Germinal center (tissue), 1 donor: ENCODE results near the gene RTN4RL2.
"Not testable (repeated sequence)": the region's sequence is repeated elsewhere in the genome, so short reads cannot be mapped to it uniquely, and the experiment has no call there.

Source experiments
- DNase-seq: peaks from one replicate; pipeline ENCODE4 v3.0.0; 2012; ENCODE audit warnings: mixed read lengths, low spot score

RTN4RL2 gene

DNA sequence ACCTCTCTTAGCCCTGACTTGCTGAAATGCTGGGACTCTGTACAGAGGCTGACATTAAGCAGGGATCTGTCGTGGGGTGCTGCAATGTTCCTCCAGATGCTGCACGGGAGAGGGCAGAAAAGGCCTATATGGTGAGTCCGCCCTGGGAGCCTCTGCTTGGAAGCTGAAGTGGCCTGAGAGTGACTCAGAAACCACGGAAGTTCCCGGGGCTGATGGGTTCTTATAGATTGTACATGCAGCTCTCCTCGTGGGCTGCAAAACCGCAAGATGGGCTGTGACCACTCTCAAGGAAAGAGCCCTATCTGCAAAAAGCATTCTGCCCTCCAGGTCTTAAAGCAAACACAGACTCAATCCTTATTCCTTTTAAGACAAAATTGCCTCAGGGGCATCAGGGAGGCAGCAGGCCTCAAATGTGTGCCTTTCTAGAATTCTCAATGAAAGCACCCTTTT is 27.6 kb upstream of the RTN4RL2 start:
- DNase-seq: no peak

DNA sequence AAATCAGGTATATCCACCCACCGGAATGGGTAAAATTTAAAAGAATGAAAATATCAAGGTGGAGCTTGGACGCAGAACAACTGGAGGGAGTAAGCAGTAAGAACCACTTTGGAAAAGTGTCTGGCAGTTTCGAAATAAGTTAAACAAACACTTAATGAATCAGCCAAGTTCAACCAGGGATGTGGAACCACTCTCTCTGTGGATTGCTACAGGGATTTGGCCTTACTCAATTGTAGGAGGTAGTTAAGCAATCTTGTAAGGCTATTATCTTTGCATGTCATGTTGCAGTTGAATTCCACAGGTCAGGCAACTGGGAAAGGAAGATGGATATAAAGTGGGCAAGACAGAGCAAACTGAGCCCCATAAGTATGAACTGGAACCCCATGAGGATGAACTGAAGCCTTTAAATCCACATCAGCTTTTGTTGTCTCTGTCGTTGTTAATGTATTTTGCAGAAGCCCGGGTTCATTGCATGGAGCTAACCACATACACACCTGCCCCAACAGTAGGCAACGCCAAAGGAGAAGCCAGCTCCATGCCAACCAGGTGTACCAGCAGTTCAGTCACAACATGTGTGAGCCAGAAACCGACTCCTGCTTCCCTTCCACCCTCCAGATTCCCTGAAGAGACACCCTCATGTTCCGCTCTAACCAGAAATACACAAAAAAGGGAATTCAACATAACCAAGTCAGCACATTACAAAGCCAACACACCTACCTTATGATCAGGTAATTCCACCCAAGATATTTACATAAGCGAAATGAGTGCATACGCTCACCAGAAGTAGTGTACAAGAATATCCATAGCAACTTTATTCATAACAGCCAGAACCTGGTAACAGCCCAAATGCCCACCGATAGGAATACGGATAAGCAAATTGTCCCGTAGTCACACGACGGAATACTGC is 25.4 kb upstream of the RTN4RL2 start:
- no peak for DNase-seq

DNA sequence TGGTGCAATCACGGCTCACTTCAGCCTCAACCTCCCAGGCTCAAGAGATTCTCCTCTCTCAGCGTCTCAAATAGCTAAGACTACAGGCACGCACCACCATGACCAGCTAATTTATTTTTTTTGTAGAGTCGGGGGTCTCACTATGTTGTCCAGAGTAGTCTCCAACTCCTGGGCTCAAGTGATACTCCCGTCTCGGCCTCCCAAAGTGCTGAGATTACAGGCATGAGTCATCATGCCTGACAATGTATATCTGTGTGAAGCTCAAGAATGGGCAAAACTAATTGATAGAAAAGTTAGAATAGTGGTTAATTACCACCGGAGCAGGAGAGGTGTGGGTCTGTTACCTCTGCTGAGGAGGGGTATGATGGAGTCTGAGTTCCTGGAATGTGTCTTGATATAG is 24.3 kb upstream of the RTN4RL2 start:
- DNase-seq: no peak

DNA sequence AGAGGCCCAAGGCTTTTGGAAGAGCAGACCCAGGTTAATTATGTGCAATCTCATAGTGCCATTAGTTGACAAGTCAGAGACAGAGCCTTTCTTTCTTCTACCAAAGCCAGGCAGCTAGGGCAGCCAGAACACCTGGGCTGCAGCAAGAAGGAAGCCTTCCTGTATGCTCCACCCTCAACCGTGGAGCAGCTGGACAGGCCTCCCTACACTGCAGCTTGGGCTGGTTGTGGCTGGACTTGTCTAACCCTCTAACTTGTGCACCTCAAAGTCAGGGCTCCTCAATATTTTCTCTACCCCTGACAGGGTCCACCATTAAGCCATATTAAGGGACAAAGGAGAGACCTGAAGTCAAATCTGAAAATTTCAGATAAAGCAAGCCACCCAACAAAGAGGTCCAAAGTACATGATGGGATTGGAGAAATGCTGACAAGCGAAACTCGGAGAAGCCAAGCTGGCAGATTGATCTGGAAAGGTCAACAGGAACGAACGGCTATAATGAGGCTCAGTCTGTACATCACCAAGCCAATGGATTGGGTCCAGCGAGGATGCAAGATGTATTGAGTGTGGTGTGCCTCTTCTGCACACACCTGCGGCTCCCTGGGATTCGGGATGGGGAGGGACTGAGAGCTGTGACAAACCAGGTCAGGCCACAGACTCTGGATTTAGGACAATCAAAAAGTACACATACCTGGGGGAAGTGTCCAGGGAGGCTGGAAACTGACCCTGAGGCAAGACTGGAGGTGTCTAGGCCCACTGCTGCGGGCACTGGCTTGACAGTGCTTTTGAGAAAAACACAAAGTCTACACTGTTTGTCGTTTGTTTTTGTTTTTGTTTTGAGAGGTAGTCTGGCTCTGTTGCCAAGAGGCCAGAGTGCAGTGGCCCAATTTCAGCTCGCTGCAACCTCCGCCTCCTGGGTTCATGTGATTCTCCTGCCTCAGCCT is 21.7 kb upstream of the RTN4RL2 start:
- DNase-seq: no peak

DNA sequence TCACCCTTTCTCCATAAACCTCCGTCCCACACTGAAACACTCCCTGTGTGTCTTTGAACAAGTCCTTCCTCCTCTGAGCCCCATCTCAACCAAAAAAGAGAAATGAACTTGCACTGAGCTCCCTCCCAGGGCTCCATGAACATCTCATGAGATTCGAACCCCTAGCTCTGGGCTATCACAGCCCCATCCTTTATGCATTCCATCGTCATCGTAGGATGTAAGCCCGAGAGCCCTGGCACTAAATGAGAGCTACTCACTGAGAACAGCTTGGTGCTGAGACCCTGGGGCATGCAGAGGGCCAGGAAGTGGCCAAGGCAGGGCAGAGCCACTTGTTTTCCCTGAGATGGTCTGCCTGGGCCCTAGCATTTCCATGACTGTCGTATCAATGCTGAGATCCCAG is 20.5 kb upstream of the RTN4RL2 start:
- DNase-seq: no peak

DNA sequence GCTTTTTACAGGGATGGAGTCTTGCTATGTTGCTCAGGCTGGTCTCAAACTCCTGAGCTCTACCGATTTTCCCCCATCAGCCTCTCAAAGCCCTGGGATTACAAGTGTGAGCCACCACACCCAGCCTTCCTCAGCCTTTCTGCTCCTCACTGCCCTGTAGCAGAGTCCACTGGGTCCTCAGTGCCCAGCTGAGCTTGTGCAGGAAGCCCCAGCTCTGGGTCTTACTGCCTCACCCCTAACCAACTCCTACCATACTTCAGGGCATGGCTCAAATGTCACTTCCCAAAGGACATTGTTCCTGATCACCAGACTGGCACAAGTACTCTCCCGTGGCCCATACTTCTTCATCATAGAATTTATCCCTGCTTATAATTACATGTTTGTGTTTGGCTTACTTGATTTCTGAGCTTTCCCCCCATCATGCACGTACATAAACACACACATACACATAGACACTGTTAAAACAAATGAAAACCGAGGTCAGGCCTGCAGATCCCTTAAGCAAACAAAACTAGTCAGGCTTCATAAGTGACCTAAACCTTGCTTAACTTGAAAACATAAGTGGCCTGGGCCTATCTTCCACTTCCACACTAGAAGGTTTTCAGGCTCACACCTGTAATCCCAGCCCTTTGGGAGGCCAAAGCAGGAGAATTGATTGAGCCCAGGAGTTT is 19.4 kb upstream of the RTN4RL2 start:
- DNase-seq: no peak

DNA sequence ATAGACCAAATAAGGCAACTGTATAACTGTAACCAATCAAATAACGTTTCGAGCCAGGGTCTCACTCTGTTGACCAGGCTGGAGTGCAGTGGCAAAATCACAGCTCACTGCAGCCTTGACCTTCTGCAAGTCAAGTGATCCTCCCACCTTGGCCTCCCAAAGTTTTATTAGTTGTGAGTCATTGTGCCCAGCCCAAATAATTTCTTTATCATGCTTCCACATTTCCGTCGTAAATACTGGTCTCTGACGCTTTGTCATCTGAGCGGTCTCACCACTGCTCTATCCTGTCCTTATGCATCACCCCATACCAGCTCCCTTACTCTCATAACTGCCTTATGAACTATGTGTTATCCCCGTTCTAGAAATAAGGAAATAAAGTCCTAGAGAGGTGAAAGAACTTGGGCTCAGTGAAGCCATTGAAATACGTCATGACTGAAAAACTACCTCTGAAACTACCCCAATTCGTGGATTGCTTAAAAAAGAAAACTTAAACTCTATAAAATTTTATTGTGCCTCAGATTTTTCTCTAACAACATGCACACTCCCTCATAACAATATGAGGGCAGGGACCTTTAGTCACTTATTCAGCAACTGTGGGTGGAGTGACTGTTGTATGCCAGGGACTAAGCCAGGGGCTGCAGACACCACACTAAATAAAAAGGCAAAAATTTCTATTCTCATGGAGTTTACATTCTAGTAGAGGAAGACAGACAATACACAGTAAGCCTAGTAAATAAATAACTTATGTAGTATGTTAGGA is 15.8 kb upstream of the RTN4RL2 start:
- DNase-seq: no peak

DNA sequence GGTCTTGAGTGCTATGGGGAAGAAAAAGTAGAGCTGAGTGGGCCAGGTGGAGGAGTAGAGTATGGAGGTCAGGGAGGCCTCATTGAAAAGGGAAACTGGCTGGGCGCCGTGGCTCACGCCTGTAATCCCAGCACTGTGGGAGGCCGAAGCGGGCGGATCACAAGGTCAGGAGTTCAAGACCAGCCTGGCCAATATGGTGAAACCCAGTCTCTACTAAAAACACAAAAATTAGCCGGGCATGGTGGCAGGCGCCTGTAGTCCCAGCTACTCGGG is 15.3 kb upstream of the RTN4RL2 start:
- DNase-seq: not testable (repeated sequence)

DNA sequence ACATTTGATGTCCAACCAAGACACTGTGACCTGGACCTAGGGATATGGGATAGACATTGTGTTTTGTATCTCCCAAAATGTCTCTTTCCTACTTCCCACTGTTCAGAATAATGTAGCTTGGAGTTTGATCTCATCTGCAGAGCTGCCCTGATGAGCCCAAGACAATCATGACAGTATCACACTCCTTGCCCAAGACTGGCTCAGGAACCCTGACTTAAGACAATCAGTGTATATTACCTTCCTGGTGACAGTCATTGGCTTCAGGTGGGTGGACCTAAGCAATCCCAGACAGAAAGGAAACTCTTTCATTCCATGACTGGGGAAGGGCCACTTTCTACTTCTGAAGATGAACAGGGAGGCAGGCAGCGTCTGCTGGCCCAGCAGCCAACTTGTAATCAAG is 14.3 kb upstream of the RTN4RL2 start:
- no peak for DNase-seq

DNA sequence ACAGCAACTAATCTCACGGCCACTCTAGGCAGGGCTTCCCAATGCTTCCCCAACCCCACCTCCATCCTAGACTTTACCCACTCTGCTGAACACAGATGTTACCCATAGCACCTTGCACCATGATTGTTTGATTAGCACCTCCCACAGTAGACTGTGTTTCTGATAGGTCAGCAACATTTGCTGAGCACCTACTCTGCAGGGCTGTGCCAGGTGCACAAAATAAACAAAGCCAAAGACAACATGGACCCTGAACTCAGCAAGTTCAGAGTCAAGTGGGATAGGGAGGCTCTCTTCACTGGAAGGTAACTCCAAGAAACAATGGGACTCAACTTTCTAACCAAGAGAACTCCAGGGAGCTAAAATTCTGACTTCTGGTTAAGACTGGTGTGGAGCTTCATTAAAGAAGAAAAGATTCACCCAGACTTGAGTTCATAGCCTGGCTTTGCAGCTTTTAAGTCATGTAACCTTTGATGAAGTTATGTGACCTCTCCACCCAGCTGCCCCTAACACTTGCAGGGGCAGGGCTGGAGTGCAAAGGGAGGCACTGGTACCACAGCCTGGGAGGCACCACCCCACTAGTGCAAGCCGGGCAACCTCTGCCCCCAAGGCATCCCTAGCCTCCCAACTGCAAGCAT is 6.7 kb upstream of the RTN4RL2 start:
- no peak for DNase-seq

DNA sequence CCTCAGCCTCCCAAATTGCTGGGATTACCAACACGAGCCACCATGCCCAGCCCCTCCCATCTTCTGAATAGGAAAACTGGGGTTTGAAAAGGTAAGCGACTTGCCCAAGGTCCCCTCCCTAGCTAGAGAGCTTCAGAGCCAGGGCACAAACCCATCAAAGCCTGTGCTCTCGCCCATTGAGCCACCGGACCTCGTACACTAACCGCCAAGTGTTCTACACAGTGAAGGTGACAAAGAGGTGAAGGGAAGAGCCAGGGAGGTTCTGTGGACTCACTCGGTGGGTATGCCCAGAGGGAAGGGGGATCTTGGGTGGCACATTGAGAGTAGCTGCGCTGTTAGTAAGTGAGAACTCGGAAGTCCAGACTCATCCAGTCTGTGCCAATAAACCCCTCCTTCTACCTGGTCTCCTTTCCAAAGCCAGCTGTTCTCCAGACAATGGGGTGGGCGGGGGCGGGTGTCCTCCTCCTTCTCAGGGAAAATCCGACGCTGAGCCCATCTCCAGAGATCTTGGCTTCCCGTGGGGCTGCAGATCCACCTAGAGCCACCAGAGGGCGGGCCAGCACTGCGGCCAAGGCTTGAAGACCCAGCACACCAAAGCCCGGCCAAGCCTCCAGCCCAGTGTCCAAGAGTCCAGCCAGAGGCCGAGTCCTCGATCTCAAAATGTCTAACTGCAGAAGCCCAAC is 3.2 kb upstream of the RTN4RL2 start:
- peak; percentile 76 for DNase-seq

DNA sequence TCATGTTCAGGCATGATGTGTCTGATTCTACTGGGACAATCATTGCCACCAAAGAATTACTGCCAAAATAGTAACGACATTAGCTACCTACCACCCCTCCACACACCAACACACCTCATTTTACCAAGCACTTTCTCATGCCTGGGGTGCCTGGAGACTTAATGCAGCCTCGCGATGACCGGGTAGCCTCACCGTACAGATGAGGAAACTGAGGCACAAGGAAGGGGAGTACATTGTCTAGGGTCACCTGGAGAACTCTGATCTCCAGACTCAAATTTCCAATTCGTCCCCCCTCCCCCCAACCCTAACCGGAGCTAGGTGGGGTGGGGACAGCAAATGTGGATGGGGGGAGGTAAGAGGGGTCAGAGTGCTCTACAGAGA is 2.7 kb upstream of the RTN4RL2 start:
- DNase-seq: no peak

DNA sequence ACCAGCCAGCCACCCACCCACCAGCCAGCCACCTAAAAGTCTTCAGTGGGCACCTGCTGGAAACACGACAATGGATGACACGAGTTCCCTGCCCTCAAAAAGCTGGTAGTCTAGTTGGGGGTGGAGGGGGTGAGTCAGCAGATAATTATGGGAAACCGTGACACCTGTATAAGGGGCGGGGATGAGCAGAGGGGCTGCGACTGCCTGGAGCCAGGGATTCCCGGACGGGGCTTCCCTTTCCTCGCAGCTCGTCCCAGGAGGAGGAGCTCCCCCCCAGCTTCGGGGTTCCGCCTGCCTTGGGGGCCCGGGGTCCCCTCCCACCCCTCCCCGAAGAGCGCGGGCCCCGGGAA is 2.3 kb upstream of the RTN4RL2 start:
- DNase-seq: no peak

DNA sequence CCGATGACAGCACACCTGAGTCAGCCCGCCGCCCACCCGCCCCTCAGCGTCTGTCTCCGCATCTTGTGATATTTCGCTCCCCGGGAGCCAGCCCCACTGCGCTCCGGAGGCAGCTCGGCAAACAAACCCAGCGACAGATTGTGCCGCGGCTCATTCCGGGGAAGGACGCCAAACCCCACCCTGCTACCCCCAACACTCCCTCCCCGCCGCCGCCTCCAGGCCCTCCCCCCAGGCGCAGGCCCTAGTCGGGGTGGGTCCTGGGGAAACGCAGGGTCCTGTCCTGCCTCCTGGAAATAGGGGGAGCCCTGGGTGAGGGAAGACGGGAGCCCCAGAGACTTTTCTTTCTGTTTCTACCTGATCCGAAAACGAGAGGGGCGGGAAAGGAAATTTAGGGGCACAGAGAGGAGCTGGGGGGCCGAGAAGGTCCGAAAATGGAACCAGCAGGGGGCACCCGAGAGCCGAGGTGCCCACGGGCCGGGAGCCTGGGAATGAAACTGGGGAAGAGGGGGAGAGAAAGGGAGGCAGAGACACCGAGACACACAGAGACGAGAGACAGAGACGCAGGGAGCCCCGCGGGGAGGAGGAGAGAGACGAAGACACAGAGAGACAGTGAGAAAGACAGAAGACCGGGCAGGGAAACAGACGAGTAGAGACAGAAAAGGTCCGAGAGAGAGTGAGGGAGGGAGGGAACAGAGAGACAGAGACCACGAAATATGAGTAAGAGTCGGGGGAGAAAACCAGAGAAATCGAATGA is 1.7 kb upstream of the RTN4RL2 start:
- DNase-seq: peak; percentile 70

DNA sequence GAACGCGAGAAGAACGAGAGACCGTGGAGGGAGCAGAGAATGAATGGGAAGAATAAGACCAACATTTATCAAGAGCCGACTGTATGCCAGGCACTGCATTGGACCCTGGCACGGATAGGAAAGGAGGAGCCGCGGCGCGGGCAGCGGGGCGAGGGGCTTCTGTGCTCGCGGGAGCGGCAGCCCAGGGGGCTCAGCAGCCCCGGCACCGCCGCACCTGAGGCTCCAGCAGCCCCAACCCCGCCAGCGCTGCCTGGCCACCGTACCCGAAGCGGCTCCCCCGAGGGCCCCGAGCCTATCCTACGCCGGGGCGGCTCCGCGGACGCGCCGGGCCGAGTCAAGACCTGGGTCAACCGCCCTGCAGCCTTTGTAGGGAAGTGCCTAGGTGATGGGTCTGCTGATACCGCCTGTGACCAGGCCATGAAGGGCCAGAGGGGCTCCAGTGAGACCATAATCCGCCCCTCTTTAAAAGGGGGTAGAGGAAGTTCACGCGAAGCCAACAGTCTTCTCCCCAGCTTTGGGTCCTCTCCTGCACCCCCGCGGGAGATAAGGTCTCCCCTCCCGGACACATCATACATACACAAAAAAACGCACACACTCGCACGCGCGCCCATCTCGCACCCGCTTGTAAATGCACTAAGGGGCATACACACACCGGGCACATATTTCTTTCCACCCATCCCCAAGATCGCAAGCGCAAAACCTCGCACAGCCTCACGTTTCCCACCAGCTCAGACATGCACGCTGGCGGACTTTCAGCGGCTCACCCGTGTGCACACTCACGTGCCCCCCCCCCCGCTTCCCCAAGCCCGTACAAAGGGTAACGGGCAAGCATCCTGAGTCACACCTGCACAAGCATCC is 935 bp upstream of the RTN4RL2 start:
- DNase-seq: no peak

DNA sequence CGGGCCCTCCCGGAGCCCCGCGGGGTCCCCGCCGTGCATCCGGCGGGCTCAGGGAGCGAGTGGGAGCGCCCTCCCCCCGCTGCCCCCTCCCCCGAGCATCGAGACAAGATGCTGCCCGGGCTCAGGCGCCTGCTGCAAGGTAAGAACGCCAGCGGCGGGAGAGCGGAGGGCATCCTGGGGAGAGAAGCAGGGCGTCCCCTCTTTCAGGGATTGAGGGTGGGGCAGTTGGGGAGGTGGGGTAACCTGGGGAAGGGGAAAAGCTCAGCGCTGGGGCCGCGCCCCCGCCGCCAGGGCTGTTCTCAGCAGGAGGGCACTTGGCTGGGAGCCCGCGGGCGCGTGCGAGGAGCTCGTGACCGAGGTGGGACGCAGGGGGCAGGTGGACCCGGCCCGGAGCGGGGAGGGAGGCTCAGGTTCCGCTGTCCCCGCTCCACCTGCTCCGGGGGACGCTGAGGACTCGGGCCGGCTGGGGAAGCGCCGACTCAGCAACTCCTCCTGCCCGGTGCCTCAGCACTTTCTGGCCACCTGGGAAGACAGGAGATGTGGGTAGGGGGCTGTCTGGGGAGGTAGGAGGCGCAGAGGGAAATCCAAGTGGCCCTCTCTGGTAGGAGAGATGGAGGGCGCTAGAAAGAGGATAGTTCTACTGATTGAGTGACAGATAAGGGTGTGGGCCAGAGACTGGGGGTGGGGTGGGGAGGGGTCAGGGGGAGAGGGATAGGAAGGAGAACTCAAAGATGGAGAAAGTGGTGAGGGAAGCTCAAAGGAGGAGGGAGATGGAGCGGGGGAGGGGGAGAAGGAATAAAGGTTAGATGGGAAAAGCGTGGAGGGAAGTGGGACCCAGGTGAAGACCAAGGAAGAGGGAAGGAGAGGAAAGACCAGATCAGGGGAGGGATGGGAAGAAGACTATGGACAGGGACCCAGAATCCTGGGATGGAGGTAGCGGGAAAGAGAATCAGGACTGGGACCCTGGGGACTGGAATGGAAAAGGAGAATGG is 726 bp downstream of the RTN4RL2 start:
- DNase-seq: no peak

DNA sequence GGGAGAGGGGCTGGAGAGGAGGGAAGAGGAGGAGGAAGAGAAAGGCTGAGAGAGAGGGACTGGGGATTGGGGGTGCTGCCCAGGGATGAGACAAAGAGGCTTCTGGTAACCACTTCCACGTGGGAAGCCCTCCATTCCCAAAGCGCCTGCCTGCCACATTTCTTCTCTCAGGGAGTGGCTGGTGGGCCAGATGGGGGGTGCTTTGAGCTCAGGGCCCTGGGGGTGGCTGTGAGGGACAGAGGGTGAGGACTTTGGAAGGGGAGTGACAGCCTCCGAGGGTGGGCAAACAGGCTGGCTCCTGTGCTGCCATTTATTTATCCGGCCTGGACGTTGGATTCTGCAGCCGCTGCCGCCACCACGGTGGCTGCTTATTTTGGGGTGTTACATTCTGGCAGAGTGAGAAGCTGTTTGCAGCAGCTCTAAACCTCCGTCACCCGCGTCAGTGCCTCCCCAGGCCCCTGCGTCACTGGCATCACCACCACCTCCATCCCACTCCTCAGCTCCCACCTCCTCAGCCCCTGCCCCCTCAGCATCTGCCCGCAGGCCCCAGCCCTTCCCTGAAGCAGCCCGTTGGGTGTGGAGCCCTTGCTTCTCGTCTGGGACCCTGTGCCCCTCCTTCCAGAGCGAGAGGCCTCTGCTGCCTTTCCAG is 1.6 kb downstream of the RTN4RL2 start:
- DNase-seq: no peak
